Measurements from ENCODE around the gene CERS1.

CERS1 gene

GRCh38 chr19:18895824-18896341, at the start of gene CERS1:
Gene CERS1, minus strand, starts transcription at chr19:18896158. Its CDS starts 86 bp downstream, at chr19:18896072.
- DNase-seq, result peak; percentile 48

GRCh38 chr19:18945297-18945696, 49.3 kb upstream of the CERS1 start:
- DNase-seq, result no peak

DNA sequence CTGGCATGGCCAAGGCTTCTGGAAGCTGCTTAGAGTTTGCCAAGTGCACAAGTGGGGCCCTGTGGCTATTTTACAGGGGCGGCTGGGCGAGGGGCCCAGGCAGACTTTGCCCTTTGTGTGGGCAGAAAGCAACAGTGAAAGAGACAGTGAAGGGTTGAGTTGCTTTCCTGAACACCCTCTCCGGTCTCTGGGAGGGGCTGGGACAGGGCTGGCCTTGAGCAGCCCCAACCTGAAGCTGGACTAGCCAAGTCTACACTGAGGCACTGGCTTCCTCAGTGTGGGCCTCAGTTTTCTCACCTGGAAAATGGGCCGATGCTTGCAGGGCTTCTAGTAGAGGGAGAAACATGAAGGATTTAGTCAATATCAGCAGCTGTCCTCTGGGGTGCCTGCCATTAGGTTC, 47.5 kb upstream of the CERS1 start:
- no peak for DNase-seq

- DNase-seq, result no peak
These were observed 46.7 kb upstream of the CERS1 start for GRCh38 chr19:18942692-18943091.

GRCh38 chr19:18941628-18942354, 45.8 kb upstream of the CERS1 start:
- DNase-seq, result no peak

- peak; percentile 42 for DNase-seq
These were observed 45.0 kb upstream of the CERS1 start, which contains the start of gene HOMER3 for GRCh38 chr19:18940769-18941627. Gene HOMER3, minus strand, starts transcription at chr19:18941217. Its CDS starts 2,235 bp downstream, at chr19:18938982.

- DNase-seq, result no peak
These were observed 44.2 kb upstream of the CERS1 start for GRCh38 chr19:18939922-18940768.

GRCh38 chr19:18939163-18939562, 43.2 kb upstream of the CERS1 start:
- no peak for DNase-seq

DNA sequence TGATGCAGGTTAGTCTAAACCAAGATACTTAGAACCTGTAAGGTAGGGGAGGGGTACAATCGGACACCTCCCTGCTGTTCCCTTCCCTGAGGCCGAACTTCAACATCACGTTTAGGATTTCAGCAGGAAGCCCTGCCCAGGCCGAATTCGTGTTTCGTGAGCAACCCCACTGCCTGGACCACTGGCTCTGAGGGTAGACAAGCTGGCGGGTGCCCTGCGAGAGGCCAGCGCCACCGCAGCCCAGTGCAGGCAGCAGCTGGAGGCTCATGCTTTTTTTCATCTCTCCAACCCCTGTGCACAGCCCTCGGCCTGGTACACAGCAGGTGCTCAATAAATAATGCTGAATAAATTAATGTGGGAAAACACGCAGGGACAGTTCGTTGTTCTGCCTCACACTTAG, 37.3 kb upstream of the CERS1 start:
- no peak for DNase-seq

- no peak for DNase-seq
These were observed 36.4 kb upstream of the CERS1 start for GRCh38 chr19:18932216-18932841.

- DNase-seq, result no peak
These were observed 35.6 kb upstream of the CERS1 start for GRCh38 chr19:18931316-18932162.

DNA sequence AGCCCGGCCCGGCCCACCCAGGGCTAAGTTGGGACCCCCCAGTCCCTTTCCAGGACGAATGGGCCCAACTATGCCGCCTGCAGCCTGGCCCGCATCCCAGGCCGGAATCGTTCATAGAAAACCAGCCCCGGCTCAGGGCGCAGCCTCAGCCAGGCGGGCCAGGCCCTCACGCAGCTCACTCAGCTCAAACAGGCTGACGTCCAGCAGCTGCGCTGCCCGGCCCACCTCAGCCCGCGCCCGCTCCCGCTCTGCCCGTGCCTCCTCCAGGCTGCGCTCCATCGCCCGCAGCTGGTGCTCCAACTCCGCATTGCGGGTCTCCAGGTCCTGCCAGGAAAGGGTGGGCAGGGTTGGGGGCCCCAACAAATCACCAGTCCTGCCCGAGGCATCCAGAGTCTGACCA, 33.4 kb upstream of the CERS1 start:
- no peak for DNase-seq

DNA sequence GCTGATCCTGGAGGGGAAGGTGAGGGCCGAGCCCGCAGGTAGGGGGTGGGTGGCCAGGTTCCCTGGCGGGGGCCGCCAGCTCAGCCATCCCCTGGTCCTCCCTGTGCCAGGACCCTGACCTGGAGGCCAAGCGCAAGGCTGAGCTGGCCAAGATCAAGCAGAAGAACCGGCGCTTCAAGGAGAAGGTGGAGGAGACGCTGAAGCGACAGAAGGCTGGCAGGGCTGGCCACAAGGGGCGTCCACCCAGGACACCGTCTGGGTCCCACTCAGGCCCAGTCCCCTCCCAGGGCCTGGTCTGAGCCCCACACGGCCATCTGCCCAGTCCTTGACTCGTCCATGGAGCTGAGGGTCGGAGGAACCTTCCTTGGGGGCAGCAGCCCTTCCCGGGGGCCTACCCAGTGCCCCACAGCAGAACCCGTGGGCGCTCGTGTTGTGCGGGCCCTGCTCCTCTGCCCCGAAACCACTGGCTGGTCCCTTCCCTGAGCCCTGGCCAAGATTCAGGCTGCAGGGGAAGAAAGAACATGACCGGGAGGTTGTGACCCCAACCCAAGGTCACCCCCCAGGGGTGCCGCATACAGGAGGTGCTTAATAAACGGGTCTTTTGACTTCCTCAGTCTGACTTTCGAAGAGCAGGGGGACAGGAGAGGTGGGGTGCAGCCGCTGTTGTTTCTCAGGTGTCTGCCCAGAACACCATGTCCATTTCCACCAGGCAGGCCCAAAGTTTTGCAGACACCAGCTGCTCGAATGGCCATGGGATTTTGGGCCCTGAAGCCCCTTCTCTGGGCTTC, 32.3 kb upstream of the CERS1 start:
- no peak for DNase-seq

DNA sequence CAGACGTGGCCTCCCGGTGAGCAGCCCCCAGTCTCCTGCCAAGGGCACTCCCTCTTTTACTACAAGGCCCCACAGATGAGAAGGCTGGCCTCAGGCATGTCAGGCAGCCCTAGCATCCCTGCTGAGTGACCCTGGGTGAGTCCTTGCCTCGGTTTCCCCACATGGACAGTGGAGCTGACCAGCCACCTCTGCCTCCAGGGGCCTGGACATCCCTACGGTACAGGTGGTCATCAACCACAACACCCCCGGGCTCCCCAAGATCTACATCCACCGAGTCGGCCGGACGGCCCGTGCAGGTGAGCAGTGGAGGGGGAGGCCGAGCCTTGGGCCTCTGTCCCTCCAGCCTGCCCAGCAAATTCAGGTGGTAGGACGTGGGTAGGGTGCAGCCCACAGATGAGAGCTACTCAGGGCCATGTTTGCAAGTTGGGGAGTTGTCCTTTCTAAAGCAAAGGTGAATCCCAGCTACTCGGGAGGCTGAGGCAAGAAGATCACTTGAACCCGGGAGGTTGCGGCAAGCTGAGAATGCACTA, 28.8 kb upstream of the CERS1 start:
- DNase-seq, result no peak

DNA sequence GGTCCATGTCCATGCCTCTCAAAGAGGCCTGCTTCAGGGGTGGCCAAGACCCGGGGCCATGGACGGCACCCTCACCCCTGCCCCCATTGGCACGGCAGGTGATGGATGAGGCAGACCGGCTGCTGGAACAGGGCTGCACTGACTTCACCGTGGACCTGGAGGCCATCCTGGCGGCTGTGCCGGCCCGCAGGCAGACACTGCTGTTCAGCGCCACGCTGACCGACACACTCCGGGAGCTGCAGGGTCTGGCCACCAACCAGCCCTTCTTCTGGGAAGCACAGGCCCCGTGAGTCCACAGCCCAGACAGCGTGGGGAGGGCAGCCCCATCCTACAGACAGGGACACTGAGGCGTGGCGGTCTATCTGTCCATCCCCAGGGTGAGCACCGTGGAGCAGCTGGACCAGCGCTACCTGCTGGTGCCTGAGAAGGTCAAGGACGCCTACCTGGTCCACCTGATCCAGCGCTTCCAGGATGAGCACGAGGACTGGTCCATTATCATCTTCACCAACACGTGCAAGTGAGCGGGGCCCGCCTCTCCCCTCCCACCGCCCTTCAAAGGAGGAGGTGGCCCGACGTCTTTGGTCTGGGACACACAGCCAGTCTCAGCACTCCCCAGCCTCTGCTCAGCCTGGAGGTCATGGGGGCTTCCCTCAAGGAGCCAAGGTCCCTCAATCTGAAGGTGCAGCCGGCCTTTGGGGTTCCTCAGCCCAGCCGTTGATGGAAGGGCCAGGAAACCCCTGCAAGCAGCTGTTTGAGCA, 26.4 kb upstream of the CERS1 start:
- DNase-seq, result no peak

DNA sequence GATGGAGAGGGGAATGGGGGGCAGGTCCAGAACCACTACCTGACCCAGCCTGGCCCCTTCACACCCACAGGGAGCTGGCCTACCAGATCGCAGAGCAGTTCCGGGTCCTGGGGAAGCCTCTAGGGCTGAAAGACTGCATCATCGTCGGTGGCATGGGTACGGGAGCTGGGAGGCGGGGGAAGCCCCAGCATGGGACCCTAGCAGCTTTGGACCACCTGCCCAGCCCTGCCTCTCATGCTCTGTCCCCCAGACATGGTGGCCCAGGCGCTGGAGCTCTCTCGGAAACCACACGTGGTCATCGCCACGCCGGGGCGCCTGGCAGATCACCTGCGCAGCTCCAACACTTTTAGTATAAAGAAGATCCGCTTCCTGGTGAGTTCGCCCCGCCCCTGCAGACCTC, 25.6 kb upstream of the CERS1 start:
- no peak for DNase-seq

DNA sequence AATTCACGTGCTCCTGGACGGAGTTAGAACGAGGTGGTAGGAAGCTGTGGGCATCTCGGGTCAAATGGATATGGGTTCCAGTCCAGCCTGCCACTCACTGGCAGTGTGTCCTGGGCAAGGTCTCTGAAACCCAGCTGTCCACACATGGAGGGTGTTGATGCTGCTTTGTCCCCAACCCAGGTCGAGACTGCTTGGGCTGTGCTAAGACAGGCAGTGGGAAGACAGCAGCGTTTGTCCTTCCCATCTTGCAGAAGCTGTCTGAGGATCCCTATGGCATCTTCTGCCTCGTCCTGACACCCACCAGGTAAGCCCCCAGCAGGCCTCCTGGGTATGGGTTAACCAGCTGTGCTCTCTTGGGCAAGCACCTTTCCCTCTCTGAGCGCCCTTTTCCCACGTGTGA, 24.4 kb upstream of the CERS1 start:
- DNase-seq, result no peak

GRCh38 chr19:18919900-18920214, 23.9 kb upstream of the CERS1 start:
- no peak for DNase-seq

GRCh38 chr19:18919086-18919899, 23.3 kb upstream of the CERS1 start, which contains the start of the genes COPE and DDX49:
Gene COPE, minus strand, starts transcription at chr19:18919387. Its CDS starts 39 bp downstream, at chr19:18919348.
Gene DDX49, plus strand, starts transcription at chr19:18919715. Its CDS starts 27 bp downstream, at chr19:18919742.
- peak; percentile 97 for DNase-seq
